ENCODE measurements around the gene EID3.

EID3 gene

DNA sequence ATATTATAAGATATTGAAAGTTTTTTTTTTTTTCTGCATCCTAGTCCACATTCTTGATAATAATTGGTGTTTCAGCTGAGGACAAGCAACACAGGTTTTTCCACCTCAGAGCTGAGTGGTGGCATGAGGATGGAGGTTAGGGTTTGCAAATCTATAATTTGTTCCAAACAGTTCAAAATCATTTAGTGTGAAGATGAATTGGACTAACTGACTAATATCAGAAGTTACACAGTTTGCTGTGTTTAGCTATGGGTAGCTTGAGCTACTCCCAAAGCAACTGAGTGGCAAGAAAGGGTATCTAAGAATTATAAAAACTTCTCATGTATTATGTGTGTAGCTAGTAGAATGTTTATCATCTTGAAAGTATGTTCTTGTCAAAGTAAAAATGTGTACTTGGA is 17.1 kb downstream of the EID3 start:
- TF ChIP-seq EP300 (IDR thresholded peaks at IDR 0.05; ENCODE audit: borderline replicate concordance), result no peak
- no peak for TF ChIP-seq TEAD4 (IDR thresholded peaks at IDR 0.05)
- no peak for TF ChIP-seq EGR1 (IDR thresholded peaks at IDR 0.05)
- TF ChIP-seq FOXM1 (IDR thresholded peaks at IDR 0.05; ENCODE audit: borderline replicate concordance, low read depth), result no peak
- TF ChIP-seq TAF1 (IDR thresholded peaks at IDR 0.05; ENCODE audit: low read depth), result no peak
- TF ChIP-seq CEBPB (IDR thresholded peaks at IDR 0.05), result no peak
- TF ChIP-seq TCF12 (IDR thresholded peaks at IDR 0.05; ENCODE audit: low read depth), result no peak
- no peak for TF ChIP-seq CREB1 (IDR thresholded peaks at IDR 0.05; ENCODE audit: low read depth)
- no peak for TF ChIP-seq REST (IDR thresholded peaks at IDR 0.05; ENCODE audit: low read depth)
- no peak for TF ChIP-seq RAD21 (IDR thresholded peaks at IDR 0.05; ENCODE audit: low read depth)

DNA sequence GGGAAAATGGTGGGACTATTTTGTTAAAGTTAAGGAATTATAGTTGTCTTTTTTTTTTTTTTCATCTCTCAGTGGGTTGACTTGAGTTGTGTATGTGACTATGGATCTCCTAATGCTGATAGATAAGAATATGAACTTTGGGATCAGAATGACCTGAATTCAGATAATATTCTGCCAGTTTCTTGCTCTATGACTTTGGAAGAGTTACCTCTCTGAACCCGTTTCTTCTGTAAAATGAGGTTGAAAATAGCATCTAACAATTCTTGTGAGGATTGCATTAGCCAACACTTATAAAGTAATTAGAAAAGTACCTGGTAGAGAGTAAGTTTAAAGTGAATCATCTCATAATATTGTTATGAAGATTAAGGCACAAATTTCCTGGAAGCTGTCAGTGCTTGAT is 18.4 kb downstream of the EID3 start:
- TF ChIP-seq FOXM1 (IDR thresholded peaks at IDR 0.05; ENCODE audit: borderline replicate concordance, low read depth) (no peak), ZBTB7A (IDR thresholded peaks at IDR 0.05; ENCODE audit: low read depth) (no peak), CEBPB (IDR thresholded peaks at IDR 0.05) (no peak), EGR1 (IDR thresholded peaks at IDR 0.05) (no peak), NFIC (IDR thresholded peaks at IDR 0.05) (no peak), EP300 (IDR thresholded peaks at IDR 0.05; ENCODE audit: borderline replicate concordance) (no peak), RAD21 (IDR thresholded peaks at IDR 0.05; ENCODE audit: low read depth) (no peak), YY1 (IDR thresholded peaks at IDR 0.05; ENCODE audit: low read depth) (no peak)

DNA sequence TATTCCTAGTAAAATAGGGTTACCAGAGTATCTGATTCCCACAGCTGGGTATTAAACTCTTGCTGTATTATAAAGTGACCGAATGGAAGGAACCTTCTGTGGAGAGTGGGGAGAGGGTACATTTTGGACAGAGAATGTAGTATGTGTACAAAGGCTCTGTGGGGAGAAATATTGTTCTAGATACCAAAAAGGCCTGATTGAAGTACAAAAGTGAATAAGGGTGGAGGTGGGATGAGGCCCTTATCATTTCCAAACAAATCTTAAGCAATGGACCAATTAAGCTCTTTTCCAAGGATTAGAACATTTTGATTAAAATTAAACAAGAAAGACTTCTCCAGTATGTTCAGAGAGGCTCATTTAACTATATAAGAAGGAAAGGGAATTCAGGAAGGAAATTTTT is 20.4 kb downstream of the EID3 start:
- TF ChIP-seq YY1 (IDR thresholded peaks at IDR 0.05; ENCODE audit: low read depth) (no peak), TEAD4 (IDR thresholded peaks at IDR 0.05) (no peak), NFIC (IDR thresholded peaks at IDR 0.05) (no peak), CEBPB (IDR thresholded peaks at IDR 0.05) (no peak), TAF1 (IDR thresholded peaks at IDR 0.05; ENCODE audit: low read depth) (no peak), REST (IDR thresholded peaks at IDR 0.05; ENCODE audit: low read depth) (no peak), USF1 (IDR thresholded peaks at IDR 0.05) (no peak), EP300 (IDR thresholded peaks at IDR 0.05; ENCODE audit: borderline replicate concordance) (no peak), TCF12 (IDR thresholded peaks at IDR 0.05; ENCODE audit: low read depth) (no peak), EGR1 (IDR thresholded peaks at IDR 0.05) (no peak), ZBTB7A (IDR thresholded peaks at IDR 0.05; ENCODE audit: low read depth) (no peak), FOXM1 (IDR thresholded peaks at IDR 0.05; ENCODE audit: borderline replicate concordance, low read depth) (no peak)
- TF ChIP-seq, protein P1, sequence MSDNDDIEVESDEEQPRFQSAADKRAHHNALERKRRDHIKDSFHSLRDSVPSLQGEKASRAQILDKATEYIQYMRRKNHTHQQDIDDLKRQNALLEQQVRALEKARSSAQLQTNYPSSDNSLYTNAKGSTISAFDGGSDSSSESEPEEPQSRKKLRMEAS (IDR thresholded peaks at IDR 0.05), result no peak

- TF ChIP-seq TEAD4 (IDR thresholded peaks at IDR 0.05) (no peak), USF1 (IDR thresholded peaks at IDR 0.05) (no peak), TCF12 (IDR thresholded peaks at IDR 0.05; ENCODE audit: low read depth) (no peak), YY1 (IDR thresholded peaks at IDR 0.05; ENCODE audit: low read depth) (no peak)
Observed at GRCh38 chr12:104328790-104329189, 25.3 kb downstream of the EID3 start.

GRCh38 chr12:104329707-104330532 is 26.4 kb downstream of the EID3 start:
- TF ChIP-seq TAF1 (IDR thresholded peaks at IDR 0.05; ENCODE audit: low read depth) (no peak), USF1 (IDR thresholded peaks at IDR 0.05) (no peak), CREB1 (IDR thresholded peaks at IDR 0.05; ENCODE audit: low read depth) (no peak), ZBTB7A (IDR thresholded peaks at IDR 0.05; ENCODE audit: low read depth) (no peak), CEBPB (IDR thresholded peaks at IDR 0.05) (no peak), TCF12 (IDR thresholded peaks at IDR 0.05; ENCODE audit: low read depth) (no peak), YY1 (IDR thresholded peaks at IDR 0.05; ENCODE audit: low read depth) (no peak), NFIC (IDR thresholded peaks at IDR 0.05) (no peak), TEAD4 (IDR thresholded peaks at IDR 0.05) (no peak)
- TF ChIP-seq, protein P1 (IDR thresholded peaks at IDR 0.05), result no peak

Data from Ishikawa (cell line).